HG02642 (cell line): ENCODE measurements around the gene RGL4.
"Not testable (repeated sequence)": the region's sequence is repeated elsewhere in the genome, so short reads cannot be mapped to it uniquely, and the experiment has no call there.

Experiments used
- ATAC-seq: cut with Tn5 transposase; IDR thresholded peaks from one replicate; pipeline ENCODE4 v1.9.1; 2021; ENCODE audit warnings: mild to moderate bottlenecking; ENCODE audit not compliant: unreplicated experiment, poor library complexity

Gene RGL4

GRCh38 chr22:23676841-23677700 is 13.7 kb upstream of the RGL4 start:
- not testable (repeated sequence) for ATAC-seq

GRCh38 chr22:23677701-23677995 is 13.2 kb upstream of the RGL4 start:
- ATAC-seq = no peak

- ATAC-seq = no peak
These were observed 12.7 kb upstream of the RGL4 start for GRCh38 chr22:23678133-23678532.

GRCh38 chr22:23681026-23681809 is 9.6 kb upstream of the RGL4 start:
- no peak for ATAC-seq

- no peak for ATAC-seq
These were observed 8.7 kb upstream of the RGL4 start for GRCh38 chr22:23682077-23682476.

- no peak for ATAC-seq
These were observed 7.9 kb upstream of the RGL4 start for GRCh38 chr22:23682827-23683355.

- no peak for ATAC-seq
These were observed 7.3 kb upstream of the RGL4 start for GRCh38 chr22:23683545-23683944.

- ATAC-seq = no peak
These were observed 6.8 kb upstream of the RGL4 start for GRCh38 chr22:23684026-23684425.

- no peak for ATAC-seq
These were observed 6.2 kb upstream of the RGL4 start for GRCh38 chr22:23684561-23685031.

GRCh38 chr22:23685205-23685784 is 5.5 kb upstream of the RGL4 start:
- no peak for ATAC-seq

GRCh38 chr22:23686416-23687024 is 4.3 kb upstream of the RGL4 start:
- ATAC-seq = no peak

GRCh38 chr22:23688121-23688520 is 2.7 kb upstream of the RGL4 start:
- ATAC-seq = no peak

- no peak for ATAC-seq
These were observed 2.2 kb upstream of the RGL4 start for GRCh38 chr22:23688571-23688970.

- no peak for ATAC-seq
These were observed 1.4 kb upstream of the RGL4 start for GRCh38 chr22:23689414-23689813.

- ATAC-seq = no peak
These were observed 1.1 kb downstream of the RGL4 start for GRCh38 chr22:23691748-23692423.

- no peak for ATAC-seq
These were observed 1.9 kb downstream of the RGL4 start for GRCh38 chr22:23692598-23693291.

GRCh38 chr22:23693979-23694680 is 3.3 kb downstream of the RGL4 start:
- ATAC-seq = no peak

- ATAC-seq = no peak
These were observed 4.3 kb downstream of the RGL4 start for GRCh38 chr22:23695141-23695540.
